HCT116 (cell line): Measurements from ENCODE around the gene GOLT1B. TPM values are rescaled to one million over a fixed set of nuclear protein-coding genes. Genes with fewer than 3 reads are reported as not detected.

Experiments used
- ATAC-seq: fragments of 200-7000 bp; cut with Tn5 transposase; 2 replicates; pipeline ENCODE4 v1.9.1; 2020; ENCODE audit warnings: mild to moderate bottlenecking, moderate library complexity
- BruUV-seq: library from RNA; stranded (reverse); fragments of 400-500 nt; replicated peaks from 2 replicates; lab custom pipeline; 2021; lab: Mats Ljungman, UMichigan
- CTCF ChIA-PET: fragments of 300-600 bp; sonication (Branson Sonifier 250); formaldehyde crosslinking; loops from one replicate; lab custom pipeline; 2021; ENCODE audit warnings: antibody characterized with exemption; lab: Charles Lee
- POLR2A ChIA-PET: fragments of 300-600, 350-600 bp; sonication (Branson Sonifier 250); formaldehyde crosslinking; loops from one replicate; lab custom pipeline; 2021; ENCODE audit warnings: antibody characterized with exemption; lab: Charles Lee
- RAD21 ChIA-PET, 2 experiments: fragments of 300-600 bp; sonication (Branson Sonifier 250); formaldehyde crosslinking; loops; one replicate each; lab custom pipeline; 2023; ENCODE audit warnings: low total read pairs in 2 of 2; ENCODE audit not compliant: uncharacterized antibody in 2 of 2, unreplicated experiment in 2 of 2, low non-redundant PET in 1 of 2; lab: Charles Lee
- DNase-seq: peaks from one replicate; pipeline ENCODE4 v3.0.0-alpha.2; 2010; ENCODE audit warnings: low read depth, low spot score
- H2AFZ ChIP-seq: fragments of 200-600 bp; shearing (Covaris generic), sonication (generic); 2 replicates; pipeline ENCODE4 v1.6.1; 2017; ENCODE audit warnings: low read depth, mixed run types, mixed read lengths, antibody characterized with exemption, low read length; ENCODE audit not compliant: poor library complexity, severe bottlenecking
- H3K27ac ChIP-seq: 2 replicates; pipeline ENCODE4 v1.5.1; 2012; ENCODE audit warnings: low read depth, low read length
- H3K27me3 ChIP-seq: fragments of 200-600 bp; sonication (generic); 2 replicates; pipeline ENCODE4 v1.6.1; 2016; ENCODE audit warnings: mixed run types, low read length, mixed read lengths; ENCODE audit not compliant: insufficient read depth
- H3K36me3 ChIP-seq, 2 experiments: fragments of 200-500 bp in 1 of 2; fragments of 200-600 bp in 1 of 2; sonication (Bioruptor generic) in 1 of 2; sonication (generic) in 1 of 2; 2 replicates each; pipeline versions ENCODE4 v1.5.1 to v1.6.1; 2014 to 2016; ENCODE audit warnings: low read length in 2 of 2, inconsistent platforms in 1 of 2, mixed read lengths in 1 of 2, mixed run types in 1 of 2; ENCODE audit not compliant: insufficient read depth in 2 of 2, control insufficient read depth in 1 of 2
- H3K4me1 ChIP-seq, 2 experiments: fragments of 200-600 bp in 1 of 2; sonication (generic) in 1 of 2; 2 replicates each; pipeline versions ENCODE4 v1.5.1 to v1.6.1; 2012 to 2017; ENCODE audit warnings: low read length in 2 of 2, inconsistent platforms in 1 of 2, mild to moderate bottlenecking in 1 of 2, mixed read lengths in 1 of 2, mixed run types in 1 of 2, moderate library complexity in 1 of 2; ENCODE audit not compliant: insufficient read depth in 2 of 2, control insufficient read depth in 1 of 2
- H3K4me2 ChIP-seq: fragments of 200-600 bp; sonication (generic); 2 replicates; pipeline ENCODE4 v1.6.1; 2017; ENCODE audit warnings: mixed run types, low read length, mixed read lengths
- H3K4me3 ChIP-seq, 2 experiments: fragments of 200-600 bp in 1 of 2; sonication (generic) in 1 of 2; replicated peaks in 1 of 2; 2 replicates each; pipeline ENCODE4 v1.5.1; 2011 to 2016; ENCODE audit warnings: low read length in 2 of 2, control low read depth in 1 of 2, low read depth in 1 of 2, mild to moderate bottlenecking in 1 of 2, mixed read lengths in 1 of 2, mixed run types in 1 of 2
- H3K79me2 ChIP-seq: fragments of 200-600 bp; sonication (generic); 2 replicates; pipeline ENCODE4 v1.6.1; 2017; ENCODE audit warnings: mild to moderate bottlenecking, mixed run types, low read length, moderate library complexity, mixed read lengths; ENCODE audit not compliant: insufficient read depth
- H3K9ac ChIP-seq: fragments of 200-600 bp; sonication (generic); 2 replicates; pipeline ENCODE4 v1.6.1; 2016; ENCODE audit warnings: low read length, mixed read lengths
- H3K9me2 ChIP-seq: fragments of 200-600 bp; sonication (generic), shearing (Covaris generic); 2 replicates; pipeline ENCODE4 v1.6.1; 2017; ENCODE audit warnings: mixed run types, mild to moderate bottlenecking, moderate library complexity; ENCODE audit not compliant: insufficient read depth
- H3K9me3 ChIP-seq, 2 experiments: fragments of 200-500 bp in 1 of 2; fragments of 200-600 bp in 1 of 2; sonication (Bioruptor generic) in 1 of 2; sonication (generic) in 1 of 2; 2 replicates each; pipeline ENCODE4 v1.6.1; 2014 to 2017; ENCODE audit warnings: low read length in 2 of 2, mixed read lengths in 2 of 2, inconsistent platforms in 1 of 2, low read depth in 1 of 2, mild to moderate bottlenecking in 1 of 2, mixed run types in 1 of 2, moderate library complexity in 1 of 2; ENCODE audit not compliant: control insufficient read depth in 1 of 2, insufficient read depth in 1 of 2
- H4K20me1 ChIP-seq: fragments of 200-600 bp; sonication (generic), shearing (Covaris generic); 2 replicates; pipeline ENCODE4 v1.6.1; 2017; ENCODE audit warnings: mixed run types, mild to moderate bottlenecking, moderate library complexity; ENCODE audit not compliant: insufficient read depth
- CEBPB ChIP-seq: IDR thresholded peaks from 2 replicates; pipeline ENCODE4 v1.6.1; 2012; ENCODE audit warnings: low read depth
- EGR1 ChIP-seq: IDR thresholded peaks from 2 replicates; pipeline ENCODE4 v1.6.1; 2012; ENCODE audit warnings: low read depth
- ELF1 ChIP-seq: IDR thresholded peaks from 2 replicates; pipeline ENCODE4 v1.6.1; 2012; ENCODE audit warnings: low read depth, borderline replicate concordance
- FOSL1 ChIP-seq: IDR thresholded peaks from 2 replicates; pipeline ENCODE4 v1.6.1; 2012; ENCODE audit warnings: low read depth
- MAX ChIP-seq: IDR thresholded peaks from 2 replicates; pipeline ENCODE4 v1.6.1; 2012
- POLR2A ChIP-seq: IDR thresholded peaks from 2 replicates; pipeline ENCODE4 v1.7.0; 2011; ENCODE audit warnings: borderline replicate concordance; ENCODE audit not compliant: insufficient read depth, insufficient read length; ENCODE audit errors: extremely low read depth
- REST ChIP-seq: IDR thresholded peaks from 2 replicates; pipeline ENCODE4 v1.6.1; 2012; ENCODE audit warnings: low read depth
- SIN3A ChIP-seq: IDR thresholded peaks from 2 replicates; pipeline ENCODE4 v1.6.1; 2012; ENCODE audit warnings: low read depth
- SRF ChIP-seq: IDR thresholded peaks from 2 replicates; pipeline ENCODE4 v1.6.1; 2012; ENCODE audit warnings: low read depth
- YY1 ChIP-seq: IDR thresholded peaks from 2 replicates; pipeline ENCODE4 v1.6.1; 2011; ENCODE audit warnings: low read length, low read depth, moderate library complexity, mild to moderate bottlenecking; ENCODE audit not compliant: insufficient replicate concordance; ENCODE audit errors: extremely low read depth
- ZBTB33 ChIP-seq: IDR thresholded peaks from 2 replicates; pipeline ENCODE4 v1.6.1; 2011; ENCODE audit warnings: mild to moderate bottlenecking, low read length, moderate library complexity; ENCODE audit not compliant: insufficient replicate concordance; ENCODE audit errors: extremely low read depth
- intact Hi-C: fragments of 100-400 bp; cut with micrococcal nuclease; formaldehyde crosslinking; loops from 2 replicates; pipeline ENCODE4 v1.10.0; 2022
- total RNA-seq: library from RNA; stranded (reverse); gene quantifications from one replicate; pipeline ENCODE4 v1.2.1, GENCODE V29; 2021; ENCODE audit not compliant: unreplicated experiment

GOLT1B gene
- total RNA-seq, 1 experiment from 2014 or later = 43.5 TPM

- intact Hi-C loops = no loop called here
- ATAC-seq (no peak), DNase-seq (no peak)
- H3K79me2 ChIP-seq = no peaks in the 10 kb centered on the region
- BruUV-seq = no TSS peak
- H3K9ac ChIP-seq = no peak overlapping the region
- H3K36me3 ChIP-seq = peaks cover 0 to 5% of the 10 kb centered on the region in 2 experiments; a peak in 2 of 4 replicates
- H3K4me1 ChIP-seq = no peaks in the 10 kb centered on the region
- no peak overlapping the region for H3K4me2 ChIP-seq
- H2AFZ ChIP-seq = no peak overlapping the region
- H4K20me1 ChIP-seq = no peaks in the 10 kb centered on the region
- CTCF ChIA-PET = no interaction called here
- H3K9me2 ChIP-seq = no peaks in the 10 kb centered on the region
- H3K4me3 ChIP-seq = no peak overlapping the region
- no peak overlapping the region for H3K27ac ChIP-seq
- RAD21 ChIA-PET = no interaction called here
- POLR2A ChIA-PET = no interaction called here
- TF ChIP-seq SIN3A = no peak
- TF ChIP-seq, all 23 proteins: peak for 0
- no peaks in the 10 kb centered on the region for H3K27me3 ChIP-seq
- H3K9me3 ChIP-seq = no peaks in the 10 kb centered on the region
These were observed 16.9 kb downstream of the GOLT1B start for GRCh38 chr12:21518451-21518850.

- Histone ChIP-seq H3K79me2 (no peaks in the 10 kb centered on the region), H3K9me2 (no peaks in the 10 kb centered on the region), H4K20me1 (no peaks in the 10 kb centered on the region), H3K4me2 (no peak overlapping the region), H3K36me3 (no peaks in the 10 kb centered on the region), H3K9me3 (no peaks in the 10 kb centered on the region), H3K4me1 (no peaks in the 10 kb centered on the region), H3K9ac (no peak overlapping the region), H3K27ac (no peak overlapping the region), H3K4me3 (no peak overlapping the region), H2AFZ (no peak overlapping the region), H3K27me3 (no peaks in the 10 kb centered on the region)
- intact Hi-C loops = no loop called here
- ChIA-PET POLR2A (no interaction called here), RAD21 (no interaction called here), CTCF (no interaction called here)
- no TSS peak for BruUV-seq
- TF ChIP-seq SRF (no peak), MAX (no peak), YY1 (no peak), REST (no peak), EGR1 (no peak), ELF1 (no peak), FOSL1 (no peak), ZBTB33 (no peak), POLR2A (no peak), CEBPB (no peak)
- DNase-seq (no peak), ATAC-seq (no peak)
These were observed 20.0 kb downstream of the GOLT1B start for GRCh38 chr12:21521541-21521940.
